ENCODE data around the gene PPP1R26. TPM values are rescaled to one million over a fixed set of nuclear protein-coding genes. Genes with fewer than 3 reads are reported as not detected.

The PPP1R26 gene
- total and polyA plus RNA-seq, 2 of the 13 experiments (the other 11 are each of a cell fraction or from before 2014, with no cell fraction given) = 8.6 to 11.6 TPM

DNA sequence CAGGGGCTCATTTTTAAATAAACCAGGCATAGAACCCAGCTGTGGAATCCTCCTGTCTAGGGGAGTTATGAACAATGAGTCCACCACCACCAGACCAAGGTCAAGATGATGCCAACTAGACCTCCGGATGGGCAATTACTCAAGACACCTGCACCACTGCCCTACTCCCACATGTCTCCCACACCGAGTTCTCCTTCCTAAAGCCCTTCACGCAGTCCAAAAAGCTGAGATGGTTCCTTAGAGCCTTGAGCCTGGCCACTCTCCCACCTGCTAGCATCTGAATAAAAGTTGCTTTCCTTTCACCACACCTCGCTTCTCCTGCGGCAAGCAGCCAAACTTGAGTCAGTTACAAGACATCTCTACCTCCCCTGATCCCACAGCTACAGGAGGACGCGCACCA, 15.4 kb upstream of the PPP1R26 start (continued):
- TF ChIP-seq ZNF17 (CRISPR knock-in tag; IDR thresholded peaks at IDR 0.05) (no peak), GPN1 (CRISPR knock-in tag; IDR thresholded peaks at IDR 0.05; ENCODE audit: borderline replicate concordance) (no peak), SNAI1 (CRISPR knock-in tag; IDR thresholded peaks at IDR 0.05; ENCODE audit: borderline replicate concordance) (no peak)

DNA sequence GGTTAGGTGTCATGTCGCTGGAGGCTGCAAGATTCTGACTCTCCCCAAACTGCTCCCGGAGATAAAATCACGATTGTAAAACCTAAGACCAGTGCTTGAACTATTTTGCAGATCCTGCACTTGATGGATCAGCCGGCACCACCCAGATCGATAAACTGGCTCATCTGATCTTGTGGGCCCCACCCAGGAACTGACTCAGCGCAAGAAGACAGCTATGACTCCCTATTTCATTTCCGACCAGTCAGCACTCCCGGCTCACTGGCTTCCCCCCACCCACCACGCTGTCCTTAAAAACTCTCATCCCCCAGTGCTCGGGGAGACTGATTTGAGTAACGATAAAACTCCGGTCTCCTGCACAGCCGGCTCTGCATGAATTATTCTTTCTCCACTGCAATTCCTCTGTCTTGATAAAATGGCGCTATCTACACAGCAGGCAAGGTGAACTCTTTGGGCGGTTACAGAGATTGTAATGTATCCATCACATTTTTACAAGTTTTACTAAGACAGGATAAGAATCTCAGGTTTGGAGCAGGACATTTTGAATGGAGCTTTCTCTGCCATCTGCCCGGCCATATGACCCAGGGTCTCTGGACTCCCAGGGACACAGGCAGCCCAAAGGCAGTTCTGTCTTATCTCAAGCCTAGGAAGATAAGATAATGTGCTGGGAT, 10.6 kb upstream of the PPP1R26 start:
- Histone ChIP-seq H3K9ac (ENCODE audit: insufficient read depth, low read depth, low read length) (no peak overlapping the region), H3K4me1 (ENCODE audit: insufficient read depth, low read length) (no peaks in the 10 kb centered on the region), H3K4me2 (ENCODE audit: low read depth, low read length) (no peak overlapping the region), H4K20me1 (ENCODE audit: insufficient read depth, low read length) (no peaks in the 10 kb centered on the region), H3K27me3 (ENCODE audit: control insufficient read depth in 1 of 2, insufficient read depth in 2 of 2, low read length in 2 of 2) (no peaks in the 10 kb centered on the region), H3K9me3 (ENCODE audit: low read length) (no peaks in the 10 kb centered on the region), H3K79me2 (ENCODE audit: insufficient read depth, low read length) (no peaks in the 10 kb centered on the region), H3K4me3 (replicated peaks in 1 of 3; ENCODE audit: insufficient read depth in 1 of 3, low read depth in 2 of 3, low read length in 3 of 3) (no peak overlapping the region), H3K36me3 (replicated peaks in 1 of 2; ENCODE audit: control insufficient read depth in 1 of 2, insufficient read depth in 2 of 2, low read length in 2 of 2) (no peaks in the 10 kb centered on the region), H3K27ac (ENCODE audit: extremely low read length, insufficient read depth, low read length) (no peak overlapping the region), H2AFZ (ENCODE audit: low read length) (no peak overlapping the region)
- POLR2A ChIA-PET = no interaction called here
- 61% methylated on average over 13 of the region's 16 CpGs for WGBS (ENCODE audit: low lambda C conversion rate)
- intact Hi-C loops (cut with micrococcal nuclease; ENCODE audit: unreplicated experiment) = no loop called here
- no peak for FAIRE-seq
- TF ChIP-seq RARG (CRISPR knock-in tag; IDR thresholded peaks at IDR 0.05; ENCODE audit: low read depth) (no peak), FOSL2 (CRISPR knock-in tag; IDR thresholded peaks at IDR 0.05) (peak; percentile 36), POGZ (CRISPR knock-in tag; IDR thresholded peaks at IDR 0.05) (no peak), MAFK (conservative IDR thresholded peaks at IDR 0.05 in 1 of 2, IDR thresholded peaks at IDR 0.05 in 1 of 2; ENCODE audit: low read length in 2 of 2) (peak in 1 of 2 experiments; percentile 13; a peak in 1 of 4 replicates)
- no peak for DNase-seq (ENCODE audit: low spot score)
- CTCF ChIA-PET (ENCODE audit: low intra/inter-chr PET ratio, low total read pairs) = no interaction called here
- ATAC-seq = no peak
- in situ Hi-C loops (cut with HindIII; ENCODE audit: extremely low pct_ligation_motif_present, low pct_unique_long_range_greater_than_20kb) = no loop called here
- no TSS peak for BruUV-seq (replicated peaks)

Measured in HepG2 (cell line).